ENCODE measurements around the gene MS4A6A.

MS4A6A gene

DNA sequence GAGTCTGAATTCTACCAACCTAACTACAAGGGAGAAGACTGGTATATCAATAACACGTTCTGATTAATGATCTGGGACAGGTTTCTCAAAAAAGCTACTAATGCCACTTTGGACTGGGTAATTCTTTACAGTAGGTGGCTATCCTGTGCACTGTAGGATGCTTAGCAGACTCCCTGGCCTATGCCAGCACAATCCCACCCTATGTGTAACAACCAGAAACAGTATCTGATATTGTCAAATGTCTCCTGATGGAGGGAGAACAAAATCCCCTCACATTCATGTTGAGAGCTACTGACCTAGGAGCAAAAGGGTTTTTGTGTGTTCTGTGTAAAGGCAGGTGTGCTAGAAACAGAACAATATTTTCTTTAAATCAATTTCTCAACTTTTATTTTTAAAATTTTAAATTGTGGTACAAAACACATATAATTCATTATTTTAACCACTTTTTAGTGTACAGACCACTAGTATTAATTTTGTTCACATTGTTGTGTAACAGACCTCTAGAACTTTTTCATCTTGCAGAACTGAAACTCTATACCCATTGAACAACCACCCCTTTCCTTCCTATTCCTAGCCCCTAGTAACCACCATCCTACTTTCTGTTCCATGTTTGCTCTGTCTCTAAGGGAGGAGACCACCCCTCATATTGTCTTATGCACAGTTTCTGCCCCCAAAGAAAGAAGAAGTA is 2.1 kb upstream of the MS4A6A start:
- H3K4me2 ChIP-seq, result peak overlapping the region; percentile 13; the same call in 1 of the 2 replicates
- H3K4me1 ChIP-seq, result peaks cover 40% of the 10 kb centered on the region
- no peak for TF ChIP-seq Cebpa-rat (IDR thresholded peaks at IDR 0.05)
- H3K27ac ChIP-seq, result no peak overlapping the region
- H3K4me3 ChIP-seq, result no peak overlapping the region
- peaks cover 15% of the 10 kb centered on the region for H3K9me3 ChIP-seq
- H3K9ac ChIP-seq, result no peak overlapping the region
- H3K27me3 ChIP-seq, result no peaks in the 10 kb centered on the region
- no peaks in the 10 kb centered on the region for H4K20me1 ChIP-seq
- H3K36me3 ChIP-seq, result no peaks in the 10 kb centered on the region

DNA sequence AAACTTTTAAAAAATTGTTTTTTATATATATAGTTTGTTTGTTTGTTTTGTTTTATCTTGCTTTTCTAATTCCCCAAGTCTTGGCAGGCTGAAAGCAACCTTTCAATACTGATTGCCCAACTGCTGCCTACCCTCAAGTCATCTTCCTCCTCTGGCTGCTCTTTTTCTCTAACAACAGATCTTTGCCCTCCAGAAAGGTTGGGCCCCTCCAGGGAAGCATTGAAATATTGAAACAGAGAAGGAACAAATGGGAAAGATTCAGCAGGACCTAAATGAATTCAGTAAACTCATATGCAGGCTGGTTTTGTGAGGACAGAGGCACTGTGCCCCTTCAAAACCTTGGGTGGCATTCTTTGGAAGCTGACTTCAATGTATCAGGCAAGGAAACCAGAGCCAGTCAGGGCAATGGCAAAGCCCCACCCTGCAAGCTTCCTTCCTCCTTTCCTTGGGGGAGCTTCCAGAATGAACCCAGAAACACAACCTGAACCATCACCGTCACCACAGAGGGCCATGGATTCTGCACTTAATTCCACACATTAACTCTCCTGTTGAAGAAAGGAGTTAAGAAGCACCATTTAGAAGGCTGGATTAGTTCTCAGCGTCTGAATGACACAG is 815 bp upstream of the MS4A6A start:
- Histone ChIP-seq H3K4me3 (no peak overlapping the region), H3K9me3 (peaks cover 15% of the 10 kb centered on the region), H4K20me1 (no peaks in the 10 kb centered on the region), H3K9ac (no peak overlapping the region), H3K27me3 (no peaks in the 10 kb centered on the region), H3K36me3 (no peaks in the 10 kb centered on the region), H3K4me1 (peaks cover 36% of the 10 kb centered on the region), H3K4me2 (no peak overlapping the region; the same call in 1 of the 2 replicates), H3K27ac (no peak overlapping the region)
- TF ChIP-seq Cebpa-rat (IDR thresholded peaks at IDR 0.05), result no peak

DNA sequence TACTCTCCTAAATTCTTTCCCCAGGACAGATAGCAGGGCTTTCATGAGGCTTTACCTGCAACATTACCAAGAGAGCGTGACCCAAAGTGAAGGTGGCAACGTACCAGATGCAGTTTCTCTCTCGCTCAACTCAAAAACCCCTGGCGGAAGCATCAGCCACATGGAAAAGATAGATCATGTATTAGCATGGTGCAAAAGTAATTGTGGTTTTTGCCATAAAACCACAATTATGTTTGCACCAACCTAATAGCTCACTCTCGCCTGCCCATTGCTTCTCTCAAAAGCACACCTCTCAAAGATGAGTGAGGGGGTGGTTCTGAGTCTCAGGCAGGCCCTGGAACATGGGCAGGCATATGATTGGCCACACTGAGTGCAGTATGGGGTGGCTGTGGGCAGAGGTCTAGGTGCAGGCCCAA is 7.0 kb downstream of the MS4A6A start:
- no peaks in the 10 kb centered on the region for H3K36me3 ChIP-seq
- H3K4me1 ChIP-seq, result no peaks in the 10 kb centered on the region
- no peak overlapping the region for H3K4me3 ChIP-seq
- no peak overlapping the region for H3K27ac ChIP-seq
- H3K9me3 ChIP-seq, result peaks cover 3% of the 10 kb centered on the region; the same call in 1 of the 2 replicates
- H3K4me2 ChIP-seq, result no peak overlapping the region
- H3K9ac ChIP-seq, result no peak overlapping the region
- no peak for TF ChIP-seq Cebpa-rat (IDR thresholded peaks at IDR 0.05)
- no peaks in the 10 kb centered on the region for H4K20me1 ChIP-seq
- H3K27me3 ChIP-seq, result no peaks in the 10 kb centered on the region

DNA sequence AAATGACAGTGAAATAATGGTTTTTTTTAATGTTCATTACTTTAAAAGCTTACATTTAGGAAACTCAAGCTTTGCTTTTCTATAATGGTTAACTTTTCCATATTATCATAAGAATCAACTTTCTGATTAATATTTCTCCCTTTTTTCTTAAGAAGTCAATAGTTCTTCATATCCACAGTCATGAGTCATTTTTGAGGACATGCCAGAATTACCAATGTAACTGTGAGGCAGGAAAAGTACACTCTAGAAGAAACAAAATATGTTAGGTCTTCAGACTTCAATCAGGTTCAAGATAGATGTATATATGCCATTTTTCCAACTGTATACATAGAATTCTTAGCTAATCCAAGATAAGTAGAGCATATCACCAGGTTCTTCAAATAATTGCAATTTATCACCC is 10.9 kb downstream of the MS4A6A start:
- TF ChIP-seq Cebpa-rat (IDR thresholded peaks at IDR 0.05), result no peak
- H3K9me3 ChIP-seq, result peaks cover 39% of the 10 kb centered on the region
- H3K4me1 ChIP-seq, result no peaks in the 10 kb centered on the region
- no peak overlapping the region for H3K27ac ChIP-seq
- no peaks in the 10 kb centered on the region for H3K27me3 ChIP-seq
- H4K20me1 ChIP-seq, result no peaks in the 10 kb centered on the region
- no peak overlapping the region for H3K9ac ChIP-seq
- H3K4me2 ChIP-seq, result no peak overlapping the region
- H3K4me3 ChIP-seq, result no peak overlapping the region
- no peaks in the 10 kb centered on the region; the same call in 1 of the 2 replicates for H3K36me3 ChIP-seq

DNA sequence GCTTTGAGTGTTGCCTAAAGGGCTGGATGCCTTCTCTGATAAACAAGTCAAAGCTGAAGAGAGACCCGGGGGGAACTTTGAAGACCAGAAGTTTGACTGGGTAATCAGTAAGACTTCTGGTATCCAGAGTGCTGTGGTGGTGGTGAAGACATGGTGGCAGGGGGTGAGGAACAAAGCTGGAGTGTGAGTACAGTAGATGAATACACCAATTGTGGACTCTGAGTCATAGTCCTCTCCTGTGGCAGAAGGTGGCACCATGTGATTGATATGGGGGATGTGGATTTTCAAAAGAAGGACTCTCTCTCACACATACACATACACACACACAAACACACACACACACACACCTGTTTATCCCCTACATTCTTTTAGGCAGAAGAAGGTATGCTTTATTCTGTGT is 12.3 kb downstream of the MS4A6A start:
- H3K4me3 ChIP-seq, result no peak overlapping the region
- H3K27ac ChIP-seq, result no peak overlapping the region
- H4K20me1 ChIP-seq, result no peaks in the 10 kb centered on the region
- no peak overlapping the region for H3K9ac ChIP-seq
- TF ChIP-seq Cebpa-rat (IDR thresholded peaks at IDR 0.05), result no peak
- H3K4me2 ChIP-seq, result no peak overlapping the region
- no peaks in the 10 kb centered on the region for H3K27me3 ChIP-seq
- peaks cover 43% of the 10 kb centered on the region for H3K9me3 ChIP-seq
- H3K4me1 ChIP-seq, result no peaks in the 10 kb centered on the region
- no peaks in the 10 kb centered on the region; the same call in 1 of the 2 replicates for H3K36me3 ChIP-seq

DNA sequence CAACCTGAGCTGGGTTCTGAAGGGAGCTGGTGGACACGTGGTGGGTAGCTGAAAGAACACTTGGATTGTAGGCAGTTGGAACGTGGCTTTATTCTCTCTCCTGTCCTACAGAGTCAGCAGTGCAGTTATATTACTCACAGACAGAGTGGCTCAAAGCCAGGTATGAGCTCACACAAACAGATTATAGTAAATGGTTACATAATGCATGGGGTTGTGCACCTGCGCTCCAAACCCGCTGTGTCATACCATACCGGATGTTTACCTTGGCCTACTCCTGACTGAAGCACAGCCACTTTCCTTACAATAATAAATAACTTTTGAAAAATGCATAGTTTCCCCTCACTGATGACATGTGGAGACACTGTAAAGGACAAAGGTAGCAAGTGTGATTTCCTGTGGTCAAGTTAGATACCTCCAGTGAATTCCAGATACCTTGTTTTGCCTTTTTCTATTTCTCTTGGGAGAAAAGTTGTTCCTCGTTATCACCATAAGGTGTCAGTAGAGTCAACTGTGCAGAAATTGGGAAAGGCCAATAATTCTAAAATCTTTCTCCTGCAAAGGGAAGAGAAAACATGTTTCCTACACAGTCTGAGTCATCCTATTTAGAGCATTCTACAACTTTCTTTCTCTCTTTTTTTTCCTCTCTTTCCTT is 13.5 kb downstream of the MS4A6A start:
- Histone ChIP-seq H3K4me1 (no peaks in the 10 kb centered on the region), H3K9ac (no peak overlapping the region), H3K4me3 (0 out of 2 replicates have a peak overlapping the region, but pooled peaks have one; percentile 11), H3K27ac (no peak overlapping the region), H3K27me3 (no peaks in the 10 kb centered on the region), H3K36me3 (no peaks in the 10 kb centered on the region; the same call in 1 of the 2 replicates), H3K9me3 (peaks cover 55% of the 10 kb centered on the region), H3K4me2 (no peak overlapping the region), H4K20me1 (no peaks in the 10 kb centered on the region)
- TF ChIP-seq Cebpa-rat (IDR thresholded peaks at IDR 0.05), result no peak

DNA sequence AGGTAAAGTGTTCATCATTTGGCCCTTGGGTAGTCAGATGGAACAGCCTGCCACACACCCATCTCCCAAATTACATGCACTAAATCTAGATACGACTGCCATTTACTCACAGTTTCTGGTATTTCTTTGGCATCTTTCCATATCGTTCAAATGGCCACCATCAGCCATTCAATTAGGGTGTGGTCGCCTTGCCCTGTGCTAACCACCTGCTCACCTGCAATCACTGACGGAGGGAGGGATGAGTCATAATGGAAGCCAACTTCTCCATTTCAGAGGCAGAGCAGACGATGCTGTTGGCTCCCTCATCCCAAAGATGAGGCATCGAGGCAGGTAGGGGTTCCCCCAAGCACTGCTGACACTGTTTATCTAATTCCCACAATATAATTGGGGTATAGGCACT is 14.6 kb downstream of the MS4A6A start:
- no peak for TF ChIP-seq Cebpa-rat (IDR thresholded peaks at IDR 0.05)
- no peaks in the 10 kb centered on the region; the same call in 1 of the 2 replicates for H3K36me3 ChIP-seq
- H3K27ac ChIP-seq, result no peak overlapping the region
- peaks cover 62% of the 10 kb centered on the region for H3K9me3 ChIP-seq
- H3K9ac ChIP-seq, result no peak overlapping the region
- no peaks in the 10 kb centered on the region for H3K27me3 ChIP-seq
- H3K4me1 ChIP-seq, result no peaks in the 10 kb centered on the region
- no peaks in the 10 kb centered on the region for H4K20me1 ChIP-seq
- no peak overlapping the region for H3K4me3 ChIP-seq
- H3K4me2 ChIP-seq, result no peak overlapping the region

DNA sequence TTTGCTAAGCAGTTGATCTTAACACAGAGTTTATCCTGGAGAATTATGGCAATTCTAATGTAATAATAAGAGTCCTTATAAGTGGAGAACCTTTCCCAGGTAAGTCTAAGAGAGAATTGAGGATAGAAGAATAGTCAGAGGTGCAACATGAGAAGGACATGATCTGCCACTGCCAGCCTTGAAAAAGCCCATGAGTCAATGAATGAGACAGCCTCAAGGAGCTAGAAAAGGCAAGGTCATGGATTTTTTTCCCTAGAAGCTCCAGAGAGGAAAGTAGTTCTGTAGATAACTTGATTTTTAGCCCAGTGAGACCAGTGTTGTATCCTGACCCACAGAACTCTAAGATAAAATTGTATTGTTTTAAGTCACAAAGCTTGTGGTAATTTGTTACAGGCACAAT is 16.9 kb downstream of the MS4A6A start:
- no peak overlapping the region for H3K4me3 ChIP-seq
- H4K20me1 ChIP-seq, result no peaks in the 10 kb centered on the region
- no peaks in the 10 kb centered on the region for H3K27me3 ChIP-seq
- no peak overlapping the region for H3K9ac ChIP-seq
- TF ChIP-seq Cebpa-rat (IDR thresholded peaks at IDR 0.05), result no peak
- H3K4me1 ChIP-seq, result peaks cover 11% of the 10 kb centered on the region
- peaks cover 59% of the 10 kb centered on the region for H3K9me3 ChIP-seq
- H3K27ac ChIP-seq, result no peak overlapping the region
- no peaks in the 10 kb centered on the region; the same call in 1 of the 2 replicates for H3K36me3 ChIP-seq
- no peak overlapping the region for H3K4me2 ChIP-seq

DNA sequence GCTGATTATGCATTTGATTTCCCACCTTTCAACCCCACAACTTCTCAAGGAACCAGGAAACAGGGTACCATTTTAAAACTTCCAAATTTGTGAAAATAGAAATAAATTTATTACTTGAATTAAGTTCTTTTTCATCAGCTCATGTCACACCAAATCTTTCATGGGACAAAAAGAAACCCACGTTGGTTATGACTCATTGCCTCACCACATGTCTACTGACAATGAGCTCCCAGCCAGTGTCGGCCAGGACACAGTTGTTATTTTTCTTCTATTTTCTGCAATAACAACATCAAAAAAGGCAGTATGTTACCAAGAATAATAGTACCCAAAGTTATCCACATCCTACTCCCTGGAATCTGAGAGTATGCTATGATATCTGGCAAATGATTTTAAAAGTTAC is 17.3 kb downstream of the MS4A6A start:
- Histone ChIP-seq H3K27me3 (no peaks in the 10 kb centered on the region), H4K20me1 (no peaks in the 10 kb centered on the region), H3K9me3 (peaks cover 55% of the 10 kb centered on the region), H3K4me1 (peaks cover 15% of the 10 kb centered on the region), H3K36me3 (no peaks in the 10 kb centered on the region; the same call in 1 of the 2 replicates), H3K9ac (no peak overlapping the region), H3K27ac (no peak overlapping the region), H3K4me3 (no peak overlapping the region), H3K4me2 (no peak overlapping the region)
- TF ChIP-seq Cebpa-rat (IDR thresholded peaks at IDR 0.05), result no peak

DNA sequence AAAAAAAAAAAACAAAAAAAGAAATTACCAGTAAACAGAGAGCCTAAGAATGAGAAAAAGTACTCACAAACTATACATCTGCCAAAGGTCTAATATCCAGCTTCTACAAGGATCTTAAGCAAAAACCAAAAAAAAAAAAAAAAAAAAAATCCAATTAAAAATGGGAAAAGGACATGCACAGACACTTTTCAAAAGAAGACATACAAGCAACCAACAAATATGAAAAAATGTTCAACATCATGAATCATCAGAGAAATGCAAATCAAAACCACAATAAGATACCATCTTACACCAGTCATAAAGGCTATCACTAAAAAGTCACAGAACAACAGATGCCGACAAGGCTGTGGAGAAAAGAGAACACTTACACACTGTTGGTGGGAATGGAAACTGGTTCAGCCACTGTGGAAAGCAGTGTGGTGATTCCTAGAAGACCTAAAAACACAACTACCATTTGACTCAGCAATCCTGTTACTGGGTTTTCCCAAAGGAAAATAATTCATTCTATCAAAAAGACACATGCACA is 18.3 kb downstream of the MS4A6A start:
- TF ChIP-seq Cebpa-rat (IDR thresholded peaks at IDR 0.05), result no peak
- H3K27ac ChIP-seq, result no peak overlapping the region
- no peak overlapping the region for H3K4me3 ChIP-seq
- no peak overlapping the region for H3K4me2 ChIP-seq
- no peaks in the 10 kb centered on the region; the same call in 1 of the 2 replicates for H3K36me3 ChIP-seq
- H3K9ac ChIP-seq, result no peak overlapping the region
- no peaks in the 10 kb centered on the region for H4K20me1 ChIP-seq
- H3K27me3 ChIP-seq, result no peaks in the 10 kb centered on the region
- H3K4me1 ChIP-seq, result peaks cover 15% of the 10 kb centered on the region
- H3K9me3 ChIP-seq, result peaks cover 46% of the 10 kb centered on the region

Measured in BLaER1 (cell line).